ENCODE measurements around the gene PSMA6. TPM values are rescaled to one million over a fixed set of nuclear protein-coding genes. Genes with fewer than 3 reads are reported as not detected.

Gene PSMA6
- total and polyA plus RNA-seq, 2 of the 13 experiments (the other 11 are each of a cell fraction or from before 2014, with no cell fraction given): 525 to 1,109 TPM

GRCh38 chr14:35352274-35353233 lies 60.4 kb downstream of the PSMA6 start (continued):
- TF ChIP-seq ZNF160 (CRISPR knock-in tag; IDR thresholded peaks at IDR 0.05): no peak
- no peak for TF ChIP-seq ZNF761 (CRISPR knock-in tag; conservative IDR thresholded peaks at IDR 0.05)
- TF ChIP-seq SP2 (CRISPR knock-in tag; IDR thresholded peaks at IDR 0.05): no peak
- 0 out of 2 replicates have a peak, but pooled peaks have one; percentile 39 for TF ChIP-seq ZSCAN21 (CRISPR knock-in tag; IDR thresholded peaks at IDR 0.05; ENCODE audit: borderline replicate concordance)
- no peak for TF ChIP-seq ZBTB33 (CRISPR knock-in tag; IDR thresholded peaks at IDR 0.05)
- peak; percentile 100 for TF ChIP-seq NBN (conservative IDR thresholded peaks at IDR 0.05)
- TF ChIP-seq ZNF646 (CRISPR knock-in tag; IDR thresholded peaks at IDR 0.05): peak; percentile 94
- TF ChIP-seq SMARCC2 (IDR thresholded peaks at IDR 0.05): no peak
- TF ChIP-seq ZNF350 (CRISPR knock-in tag; IDR thresholded peaks at IDR 0.05; ENCODE audit: borderline replicate concordance, low read depth): 0 out of 2 replicates have a peak, but pooled peaks have one; percentile 4
- no peak for TF ChIP-seq ARNT2 (CRISPR knock-in tag; IDR thresholded peaks at IDR 0.05; ENCODE audit: low read depth)
- TF ChIP-seq ZNF629 (CRISPR knock-in tag; conservative IDR thresholded peaks at IDR 0.05): no peak
- TF ChIP-seq ZNF260 (CRISPR knock-in tag; IDR thresholded peaks at IDR 0.05; ENCODE audit: borderline replicate concordance, low read depth): no peak
- no peak for TF ChIP-seq DDIT3 (CRISPR knock-in tag; IDR thresholded peaks at IDR 0.05)
- no peak for TF ChIP-seq ZSCAN5A (CRISPR knock-in tag; IDR thresholded peaks at IDR 0.05; ENCODE audit: borderline replicate concordance)
- TF ChIP-seq MXD4 (CRISPR knock-in tag; IDR thresholded peaks at IDR 0.05): no peak
- TF ChIP-seq PHF8 (CRISPR knock-in tag; IDR thresholded peaks at IDR 0.05): peak; percentile 16
- no peak for TF ChIP-seq RBAK (CRISPR knock-in tag; IDR thresholded peaks at IDR 0.05)
- peak; percentile 9; the same call in 1 of the 2 replicates for TF ChIP-seq ZNF614 (CRISPR knock-in tag; IDR thresholded peaks at IDR 0.05; ENCODE audit: borderline replicate concordance)
